Prostate gland (tissue), 2 donors: ENCODE data around the gene ARHGDIG. TPM values are rescaled to one million over a fixed set of nuclear protein-coding genes. Genes with fewer than 3 reads are reported as not detected.

Source experiments
- DNase-seq: peaks from one replicate; pipeline ENCODE4 v3.0.0-alpha.2; 2019; ENCODE audit warnings: low spot score
- H3K27ac ChIP-seq, 2 donors: fragments of 200-600 bp; sonication (generic); 2 replicates each; pipeline ENCODE4 v1.5.1; 2017 to 2019
- H3K27me3 ChIP-seq: fragments of 200-600 bp; sonication (generic); replicated peaks from 2 replicates; pipeline ENCODE4 v1.5.1; 2019; ENCODE audit not compliant: insufficient read depth
- H3K36me3 ChIP-seq, 2 donors: fragments of 200-600 bp; sonication (generic); 1 replicate in 1 of 2; 2 replicates in 1 of 2; pipeline versions ENCODE4 v1.5.1 to v1.8.1; 2017 to 2019
- H3K4me1 ChIP-seq: fragments of 200-600 bp; sonication (generic); replicated peaks from 2 replicates; pipeline ENCODE4 v1.5.1; 2019
- H3K4me3 ChIP-seq, 2 donors: fragments of 200-600 bp; sonication (generic); 2 replicates each; pipeline ENCODE4 v1.5.1; 2017 to 2019
- H3K9me3 ChIP-seq: fragments of 200-600 bp; sonication (generic); 2 replicates; pipeline ENCODE4 v1.5.1; 2017
- POLR2A ChIP-seq: fragments of 450-650 bp; IDR thresholded peaks from one replicate; pipeline ENCODE4 v1.6.1; 2016; ENCODE audit warnings: antibody characterized with exemption, mild to moderate bottlenecking
- POLR2AphosphoS5 ChIP-seq: sonication (generic); formaldehyde crosslinking; IDR thresholded peaks from one replicate; pipeline ENCODE4 v1.6.1; 2017; ENCODE audit warnings: antibody characterized with exemption
- WGBS: methylation state at CpG from one replicate; pipeline ENCODE4 v1.1.5; 2018; 5-methylcytosine and 5-hydroxymethylcytosine counted together
- intact Hi-C: fragments of 100-400 bp; cut with DNase I; formaldehyde crosslinking; loops from one replicate; pipeline ENCODE4 v1.14.2; 2022
- total RNA-seq, 2 donors: library from RNA; depleted of rRNA; stranded (reverse); fragments of >200 nt; gene quantifications; one replicate each; pipeline ENCODE4 v1.1.0, GENCODE V29; 2016
- TF ChIP-seq, protein P1 (sequence below), 4 experiments: fragments of 200-600 bp in 2 of 4; fragments of 450-650 bp in 2 of 4; sonication (generic) in 2 of 4; IDR thresholded peaks; 1 replicate in 3 of 4; 2 replicates in 1 of 4; pipeline ENCODE4 v1.5.1; 2016 to 2019; ENCODE audit warnings: antibody characterized with exemption in 4 of 4, mild to moderate bottlenecking in 2 of 4, moderate library complexity in 2 of 4

ARHGDIG gene
- total RNA-seq, 2 donors from 2014 or later, result 0.41 to 7.0 TPM

DNA sequence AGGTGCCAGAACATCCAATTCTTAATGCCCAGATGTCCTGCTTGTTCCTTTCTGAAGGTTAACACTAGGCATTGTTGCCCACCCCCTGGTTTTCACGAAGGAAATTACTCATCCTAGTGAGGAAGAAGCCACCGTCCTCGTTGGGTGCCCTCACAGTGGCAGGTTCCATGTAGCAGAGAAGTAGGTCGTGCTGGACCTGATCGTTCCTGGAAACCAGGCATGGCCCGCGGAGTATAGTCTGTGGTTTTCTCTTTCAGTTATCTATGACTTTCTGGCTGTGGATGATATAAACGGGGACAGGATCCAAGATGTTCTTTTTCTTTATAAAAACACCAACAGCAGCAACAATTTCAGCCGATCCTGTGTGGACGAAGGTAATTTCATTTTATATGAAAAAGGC, 21.2 kb upstream of the ARHGDIG start:
- Histone ChIP-seq H3K4me1 (no peaks in the 10 kb centered on the region), H3K36me3 (peaks cover 17% of the 10 kb centered on the region in 2 donors), H3K27ac (no peak overlapping the region), H3K9me3 (no peaks in the 10 kb centered on the region), H3K4me3 (no peak overlapping the region), H3K27me3 (no peaks in the 10 kb centered on the region)
- DNase-seq, result no peak
- TF ChIP-seq POLR2A (no peak), POLR2AphosphoS5 (no peak)
- TF ChIP-seq, protein P1, sequence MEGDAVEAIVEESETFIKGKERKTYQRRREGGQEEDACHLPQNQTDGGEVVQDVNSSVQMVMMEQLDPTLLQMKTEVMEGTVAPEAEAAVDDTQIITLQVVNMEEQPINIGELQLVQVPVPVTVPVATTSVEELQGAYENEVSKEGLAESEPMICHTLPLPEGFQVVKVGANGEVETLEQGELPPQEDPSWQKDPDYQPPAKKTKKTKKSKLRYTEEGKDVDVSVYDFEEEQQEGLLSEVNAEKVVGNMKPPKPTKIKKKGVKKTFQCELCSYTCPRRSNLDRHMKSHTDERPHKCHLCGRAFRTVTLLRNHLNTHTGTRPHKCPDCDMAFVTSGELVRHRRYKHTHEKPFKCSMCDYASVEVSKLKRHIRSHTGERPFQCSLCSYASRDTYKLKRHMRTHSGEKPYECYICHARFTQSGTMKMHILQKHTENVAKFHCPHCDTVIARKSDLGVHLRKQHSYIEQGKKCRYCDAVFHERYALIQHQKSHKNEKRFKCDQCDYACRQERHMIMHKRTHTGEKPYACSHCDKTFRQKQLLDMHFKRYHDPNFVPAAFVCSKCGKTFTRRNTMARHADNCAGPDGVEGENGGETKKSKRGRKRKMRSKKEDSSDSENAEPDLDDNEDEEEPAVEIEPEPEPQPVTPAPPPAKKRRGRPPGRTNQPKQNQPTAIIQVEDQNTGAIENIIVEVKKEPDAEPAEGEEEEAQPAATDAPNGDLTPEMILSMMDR (IDR thresholded peaks at IDR 0.05), result no peak
- 81% methylated on average over 10 of the region's 10 CpGs for WGBS
- intact Hi-C loops, result no loop called here

DNA sequence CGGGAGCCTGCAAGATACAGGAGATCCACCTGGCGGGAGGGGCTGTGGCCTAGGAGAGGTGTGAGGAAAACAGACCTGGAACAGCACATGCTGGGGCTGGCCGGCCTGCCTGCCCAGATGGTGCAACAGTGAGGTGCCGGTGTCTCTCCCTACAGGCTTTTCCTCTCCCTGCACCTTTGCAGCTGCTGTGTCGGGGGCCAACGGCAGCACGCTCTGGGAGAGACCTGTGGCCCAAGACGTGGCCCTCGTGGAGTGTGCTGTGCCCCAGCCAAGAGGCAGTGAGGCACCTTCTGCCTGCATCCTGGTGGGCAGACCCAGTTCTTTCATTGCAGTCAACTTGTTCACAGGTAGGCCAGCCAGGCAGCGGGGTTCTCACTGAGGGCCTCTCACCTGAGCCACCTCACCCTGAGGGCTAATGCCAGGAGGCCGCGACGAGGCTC, 20.6 kb upstream of the ARHGDIG start:
- H3K4me1 ChIP-seq, result no peaks in the 10 kb centered on the region
- no peak overlapping the region for H3K4me3 ChIP-seq
- 91% methylated on average over 8 of the region's 13 CpGs for WGBS
- TF ChIP-seq, protein P1 (IDR thresholded peaks at IDR 0.05), result no peak
- TF ChIP-seq POLR2A (no peak), POLR2AphosphoS5 (no peak)
- no peak overlapping the region for H3K27ac ChIP-seq
- no peak for DNase-seq
- no peaks in the 10 kb centered on the region for H3K27me3 ChIP-seq
- intact Hi-C loops, result no loop called here
- H3K36me3 ChIP-seq, result peaks cover 17% of the 10 kb centered on the region in 2 donors
- no peaks in the 10 kb centered on the region for H3K9me3 ChIP-seq

DNA sequence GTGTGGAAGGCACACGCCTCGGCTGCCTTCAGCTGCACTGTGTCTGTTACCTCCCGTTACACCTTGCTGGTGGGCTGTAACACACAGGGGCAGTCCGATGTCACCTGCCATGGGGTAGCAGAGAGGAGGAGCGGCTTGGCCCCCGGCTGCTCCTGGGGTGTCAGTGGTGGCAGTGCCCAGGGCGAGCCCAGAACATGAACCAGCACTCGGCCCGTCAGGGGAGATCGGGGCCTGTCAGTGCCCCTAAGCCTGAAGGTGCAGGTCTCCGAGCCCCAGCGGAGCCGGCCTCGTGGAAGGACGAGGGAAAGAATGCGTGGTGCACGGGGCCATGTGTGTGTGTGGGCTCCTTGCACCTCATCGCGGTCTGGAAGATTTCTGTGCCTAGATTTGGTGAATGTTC, 20.1 kb upstream of the ARHGDIG start:
- Histone ChIP-seq H3K4me3 (no peak overlapping the region), H3K27me3 (no peaks in the 10 kb centered on the region), H3K27ac (no peak overlapping the region), H3K36me3 (peaks cover 15 to 17% of the 10 kb centered on the region in 2 donors), H3K9me3 (no peaks in the 10 kb centered on the region), H3K4me1 (no peaks in the 10 kb centered on the region)
- TF ChIP-seq POLR2AphosphoS5, result no peak
- TF ChIP-seq POLR2A, result no peak
- TF ChIP-seq, protein P1 (IDR thresholded peaks at IDR 0.05), result no peak
- intact Hi-C loops, result no loop called here
- DNase-seq, result no peak
- 93% methylated on average over 18 of the region's 19 CpGs for WGBS

DNA sequence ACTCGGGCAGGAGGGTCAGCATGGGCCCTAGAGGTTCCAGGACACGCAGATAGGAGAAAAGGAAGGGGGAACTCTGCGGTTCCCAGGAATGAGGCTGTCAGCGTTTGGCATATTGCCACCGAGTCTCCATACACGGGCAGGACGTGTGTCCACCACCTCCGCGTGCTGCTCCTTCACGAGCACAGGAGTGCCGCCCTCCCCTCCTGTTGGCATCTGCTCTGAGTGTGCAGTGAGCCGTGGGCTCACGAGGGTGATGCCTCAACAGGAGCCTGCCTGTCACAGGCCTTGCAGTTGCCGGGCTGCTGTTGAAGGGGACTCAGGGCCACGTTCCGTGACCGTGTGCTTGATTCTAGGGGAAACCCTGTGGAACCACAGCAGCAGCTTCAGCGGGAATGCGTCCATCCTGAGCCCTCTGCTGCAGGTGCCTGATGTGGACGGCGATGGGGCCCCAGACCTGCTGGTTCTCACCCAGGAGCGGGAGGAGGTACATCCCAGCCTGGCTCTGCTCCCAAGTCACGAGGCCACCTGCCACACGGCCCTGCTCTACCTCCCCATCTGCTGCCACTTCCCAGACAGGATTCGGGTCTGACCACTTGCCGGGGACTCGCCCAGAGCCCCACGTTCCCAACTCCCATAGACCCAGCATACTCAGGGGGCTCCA, 19.2 kb upstream of the ARHGDIG start:
- no peaks in the 10 kb centered on the region for H3K27me3 ChIP-seq
- TF ChIP-seq POLR2A, result no peak
- no peak for TF ChIP-seq POLR2AphosphoS5
- TF ChIP-seq, protein P1 (IDR thresholded peaks at IDR 0.05), result no peak
- no peak for DNase-seq
- peaks cover 10 to 17% of the 10 kb centered on the region in 2 donors for H3K36me3 ChIP-seq
- intact Hi-C loops, result no loop called here
- no peaks in the 10 kb centered on the region for H3K9me3 ChIP-seq
- WGBS, result 89% methylated on average over 25 of the region's 28 CpGs
- H3K4me1 ChIP-seq, result no peaks in the 10 kb centered on the region
- no peak overlapping the region for H3K27ac ChIP-seq
- H3K4me3 ChIP-seq, result no peak overlapping the region

DNA sequence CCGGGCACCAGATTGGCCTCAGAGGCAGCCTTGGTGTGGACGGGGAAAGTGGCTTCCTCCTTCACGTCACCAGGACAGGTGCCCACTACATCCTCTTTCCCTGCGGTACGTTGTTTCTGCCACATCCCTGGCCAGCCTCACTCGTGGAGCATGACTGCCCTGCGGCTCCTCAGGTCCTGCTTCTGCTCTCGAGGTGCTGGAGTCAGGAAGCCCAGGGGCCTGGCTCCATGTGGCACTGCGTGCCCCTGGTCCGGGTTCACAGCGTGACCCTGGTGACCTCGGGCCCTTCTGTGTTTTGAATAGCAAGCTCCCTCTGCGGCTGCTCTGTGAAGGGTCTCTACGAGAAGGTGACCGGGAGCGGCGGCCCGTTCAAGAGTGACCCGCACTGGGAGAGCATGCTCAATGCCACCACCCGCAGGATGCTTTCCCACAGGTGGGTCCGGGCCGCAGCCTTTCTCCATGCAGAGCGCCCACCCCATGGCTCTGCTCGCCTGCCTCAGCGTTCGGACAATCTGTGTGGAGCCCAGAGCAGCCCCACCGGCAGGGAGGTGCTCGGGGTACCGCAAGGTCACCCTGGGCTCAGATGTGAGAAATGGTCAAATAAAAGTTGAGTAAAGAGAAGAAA, 18.2 kb upstream of the ARHGDIG start:
- H3K27ac ChIP-seq, result no peak overlapping the region
- no peak for DNase-seq
- intact Hi-C loops, result no loop called here
- no peaks in the 10 kb centered on the region for H3K4me1 ChIP-seq
- H3K36me3 ChIP-seq, result peaks cover 10 to 17% of the 10 kb centered on the region in 2 donors
- H3K4me3 ChIP-seq, result no peak overlapping the region
- no peak for TF ChIP-seq POLR2AphosphoS5
- TF ChIP-seq POLR2A, result no peak
- TF ChIP-seq, protein P1 (IDR thresholded peaks at IDR 0.05), result no peak
- no peaks in the 10 kb centered on the region for H3K9me3 ChIP-seq
- WGBS, result 89% methylated on average over 29 of the region's 29 CpGs
- H3K27me3 ChIP-seq, result no peaks in the 10 kb centered on the region
